Osteocyte (in vitro differentiated cells): ENCODE data around the gene CRMP1. TPM values are rescaled to one million over a fixed set of nuclear protein-coding genes. Genes with fewer than 3 reads are reported as not detected.

Experiments
- DNase-seq: peaks from one replicate; pipeline ENCODE4 v3.0.0; 2021; ENCODE audit warnings: mixed read lengths; ENCODE audit not compliant: unreplicated experiment; ENCODE audit errors: extremely low spot score
- H3K27ac Mint-ChIP-seq: one replicate; pipeline ENCODE4 v1.8.0; 2021; ENCODE audit warnings: mild to moderate bottlenecking, mixed read lengths; ENCODE audit not compliant: unreplicated experiment
- H3K27me3 Mint-ChIP-seq: one replicate; pipeline ENCODE4 v1.8.0; 2021; ENCODE audit warnings: mixed read lengths; ENCODE audit not compliant: unreplicated experiment
- H3K36me3 Mint-ChIP-seq: one replicate; pipeline ENCODE4 v1.8.0; 2021; ENCODE audit warnings: mixed read lengths; ENCODE audit not compliant: unreplicated experiment
- H3K4me1 Mint-ChIP-seq: one replicate; pipeline ENCODE4 v1.8.0; 2021; ENCODE audit warnings: mixed read lengths; ENCODE audit not compliant: unreplicated experiment
- H3K4me3 Mint-ChIP-seq: one replicate; pipeline ENCODE4 v1.8.0; 2021; ENCODE audit warnings: mild to moderate bottlenecking, moderate library complexity, mixed read lengths; ENCODE audit not compliant: unreplicated experiment
- H3K9me3 Mint-ChIP-seq: one replicate; pipeline ENCODE4 v1.8.0; 2021; ENCODE audit warnings: mixed read lengths; ENCODE audit not compliant: unreplicated experiment
- total RNA-seq: library from RNA; stranded (reverse); gene quantifications from 2 replicates; pipeline ENCODE4 v1.2.1, GENCODE V29; 2021
- TF ChIP-seq, protein P1 (sequence below): fragments of 200-600 bp; sonication (generic); IDR thresholded peaks from 2 replicates; pipeline ENCODE4 v1.5.0; 2021; ENCODE audit warnings: antibody characterized with exemption, mild to moderate bottlenecking, moderate library complexity

Gene CRMP1
- total RNA-seq, 1 donor from 2014 or later = 24.5 TPM

- no peak for DNase-seq
- Mint-ChIP-seq H3K4me3 (no peak overlapping the region), H3K9me3 (no peaks in the 10 kb centered on the region), H3K4me1 (no peaks in the 10 kb centered on the region), H3K27me3 (no peaks in the 10 kb centered on the region), H3K27ac (no peak overlapping the region), H3K36me3 (peaks cover 22% of the 10 kb centered on the region)
- TF ChIP-seq, protein P1, sequence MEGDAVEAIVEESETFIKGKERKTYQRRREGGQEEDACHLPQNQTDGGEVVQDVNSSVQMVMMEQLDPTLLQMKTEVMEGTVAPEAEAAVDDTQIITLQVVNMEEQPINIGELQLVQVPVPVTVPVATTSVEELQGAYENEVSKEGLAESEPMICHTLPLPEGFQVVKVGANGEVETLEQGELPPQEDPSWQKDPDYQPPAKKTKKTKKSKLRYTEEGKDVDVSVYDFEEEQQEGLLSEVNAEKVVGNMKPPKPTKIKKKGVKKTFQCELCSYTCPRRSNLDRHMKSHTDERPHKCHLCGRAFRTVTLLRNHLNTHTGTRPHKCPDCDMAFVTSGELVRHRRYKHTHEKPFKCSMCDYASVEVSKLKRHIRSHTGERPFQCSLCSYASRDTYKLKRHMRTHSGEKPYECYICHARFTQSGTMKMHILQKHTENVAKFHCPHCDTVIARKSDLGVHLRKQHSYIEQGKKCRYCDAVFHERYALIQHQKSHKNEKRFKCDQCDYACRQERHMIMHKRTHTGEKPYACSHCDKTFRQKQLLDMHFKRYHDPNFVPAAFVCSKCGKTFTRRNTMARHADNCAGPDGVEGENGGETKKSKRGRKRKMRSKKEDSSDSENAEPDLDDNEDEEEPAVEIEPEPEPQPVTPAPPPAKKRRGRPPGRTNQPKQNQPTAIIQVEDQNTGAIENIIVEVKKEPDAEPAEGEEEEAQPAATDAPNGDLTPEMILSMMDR = no peak
These were observed 55.9 kb downstream of the CRMP1 start for GRCh38 chr4:5836943-5837342.

DNA sequence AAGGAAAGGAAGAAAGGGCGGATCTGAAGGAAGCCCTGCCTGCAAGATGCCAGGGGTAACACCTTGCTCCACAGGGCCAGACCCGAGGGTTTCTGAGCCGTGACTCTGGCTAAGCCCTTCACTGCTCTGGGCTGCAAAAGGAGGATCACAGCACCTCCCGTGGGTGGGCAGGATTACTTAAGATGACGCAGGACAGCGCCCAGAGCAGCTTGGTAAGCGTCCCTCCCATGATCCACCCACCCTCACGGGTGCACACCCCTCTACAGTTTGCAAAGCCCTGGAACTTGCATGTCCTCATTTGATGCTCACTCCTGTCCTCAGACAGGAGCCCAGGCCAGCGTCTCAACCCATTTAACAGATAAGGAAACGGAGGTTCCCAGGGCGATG lies 64.9 kb downstream of the CRMP1 start:
- no peak for DNase-seq
- Mint-ChIP-seq H3K4me3 (no peak overlapping the region), H3K9me3 (no peaks in the 10 kb centered on the region), H3K36me3 (peaks cover 24% of the 10 kb centered on the region), H3K27me3 (no peaks in the 10 kb centered on the region), H3K27ac (no peak overlapping the region), H3K4me1 (no peaks in the 10 kb centered on the region)
- TF ChIP-seq, protein P1 = no peak

DNA sequence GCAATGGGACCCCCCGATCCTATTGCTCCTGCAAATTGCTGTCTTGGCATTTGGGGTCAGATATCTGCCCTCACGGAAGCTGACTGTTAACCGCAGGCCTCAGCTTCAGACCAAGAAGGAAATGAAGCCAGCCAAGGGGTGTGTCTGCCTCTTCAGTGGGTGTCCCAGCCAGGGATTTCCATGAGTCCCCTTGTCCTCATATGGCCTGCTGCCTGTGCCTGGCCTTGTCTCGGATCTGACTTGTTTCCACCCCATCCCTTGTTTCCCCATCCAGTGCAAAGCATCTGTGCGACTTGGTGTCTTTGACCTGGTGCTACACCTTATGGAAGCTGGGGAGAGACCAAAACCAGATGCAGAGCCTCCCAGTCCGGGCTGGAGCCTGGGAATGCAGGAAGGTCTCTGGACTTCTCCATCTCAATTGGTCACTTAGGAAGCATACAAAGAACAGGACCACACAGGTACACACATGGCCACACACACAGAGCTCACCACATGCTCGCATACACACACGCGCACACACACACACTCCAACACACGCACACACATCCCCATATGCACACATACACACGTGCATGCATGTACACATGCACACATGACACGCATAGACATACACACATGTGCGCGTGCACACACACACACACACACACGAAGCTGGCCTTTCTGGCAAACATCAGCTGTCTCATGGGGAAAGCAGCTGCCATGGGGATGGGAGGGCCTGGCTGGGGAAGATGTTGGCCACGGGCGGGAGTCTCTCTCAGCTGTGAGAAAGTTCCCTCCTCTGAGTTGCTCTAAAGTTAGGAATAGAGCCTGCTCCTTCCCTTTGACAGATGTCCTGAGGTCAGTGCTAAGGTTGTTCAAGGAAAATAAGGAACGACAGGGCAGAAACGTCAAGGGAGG lies 65.5 kb downstream of the CRMP1 start:
- no peak overlapping the region for H3K27ac Mint-ChIP-seq
- no peak for DNase-seq

GRCh38 chr4:5826437-5827107 lies 66.3 kb downstream of the CRMP1 start:
- Mint-ChIP-seq H3K27ac (no peak overlapping the region), H3K4me1 (no peaks in the 10 kb centered on the region), H3K27me3 (no peaks in the 10 kb centered on the region), H3K9me3 (no peaks in the 10 kb centered on the region), H3K36me3 (peaks cover 24% of the 10 kb centered on the region), H3K4me3 (no peak overlapping the region)
- DNase-seq = no peak
- TF ChIP-seq, protein P1 = no peak

More for the DNA sequence above, 65.5 kb downstream of the CRMP1 start:
- Mint-ChIP-seq H3K4me3 (no peak overlapping the region), H3K36me3 (peaks cover 20% of the 10 kb centered on the region), H3K27me3 (no peaks in the 10 kb centered on the region), H3K9me3 (no peaks in the 10 kb centered on the region), H3K4me1 (no peaks in the 10 kb centered on the region)
- TF ChIP-seq, protein P1 = no peak
